Stimulated activated naive B cell treated with anti-CD40 and anti-IgM and Interleukin-4, amounts not matched to agents 10 μg/mL and 1 μg/mL and 100 μg/mL, for 72 hours (primary cell): Measurements from ENCODE around the gene BCAS3.
A peak's percentile ranks its signal among the peaks of the same experiment; 100 is the strongest.
"Not testable (repeated sequence)": the region's sequence is repeated elsewhere in the genome, so short reads cannot be mapped to it uniquely, and the experiment has no call there.

Experiments used
- ATAC-seq, 2 donors: fragments of 150-1000 bp; cut with Tn5 transposase; replicated peaks; 2 replicates each; pipeline ENCODE4 v1.10.0; 2021; ENCODE audit warnings: moderate library complexity in 1 of 2
- DNase-seq: peaks from one replicate; pipeline ENCODE4 v3.0.0; 2021
- H3K27ac Mint-ChIP-seq: one replicate; pipeline ENCODE4 v1.8.0; 2022; ENCODE audit warnings: mild to moderate bottlenecking, mixed read lengths
- H3K27me3 Mint-ChIP-seq, 2 donors: one replicate each; pipeline ENCODE4 v1.8.0; 2022; ENCODE audit warnings: mixed read lengths in 2 of 2
- H3K36me3 Mint-ChIP-seq, 2 donors: one replicate each; pipeline ENCODE4 v1.8.0; 2022; ENCODE audit warnings: mixed read lengths in 2 of 2, mild to moderate bottlenecking in 1 of 2
- H3K4me1 Mint-ChIP-seq, 2 donors: one replicate each; pipeline ENCODE4 v1.8.0; 2022; ENCODE audit warnings: mixed read lengths in 2 of 2, mild to moderate bottlenecking in 1 of 2
- H3K4me3 Mint-ChIP-seq, 2 donors: one replicate each; pipeline ENCODE4 v1.8.0; 2022; ENCODE audit warnings: mild to moderate bottlenecking in 2 of 2, mixed read lengths in 2 of 2, moderate library complexity in 1 of 2
- H3K9me3 Mint-ChIP-seq, 2 donors: one replicate each; pipeline ENCODE4 v1.8.0; 2022; ENCODE audit warnings: mixed read lengths in 2 of 2, mild to moderate bottlenecking in 1 of 2

The BCAS3 gene

GRCh38 chr17:61227866-61228265, 550.2 kb downstream of the BCAS3 start:
- Mint-ChIP-seq H3K27me3 (no peaks in the 10 kb centered on the region), H3K27ac (no peak overlapping the region), H3K4me1 (peaks cover under 1 to 1% of the 10 kb centered on the region in 2 donors), H3K4me3 (no peak overlapping the region), H3K36me3 (peaks cover 0 to 1% of the 10 kb centered on the region in 2 donors), H3K9me3 (no peaks in the 10 kb centered on the region)
- ATAC-seq: no peak
- no peak for DNase-seq

DNA sequence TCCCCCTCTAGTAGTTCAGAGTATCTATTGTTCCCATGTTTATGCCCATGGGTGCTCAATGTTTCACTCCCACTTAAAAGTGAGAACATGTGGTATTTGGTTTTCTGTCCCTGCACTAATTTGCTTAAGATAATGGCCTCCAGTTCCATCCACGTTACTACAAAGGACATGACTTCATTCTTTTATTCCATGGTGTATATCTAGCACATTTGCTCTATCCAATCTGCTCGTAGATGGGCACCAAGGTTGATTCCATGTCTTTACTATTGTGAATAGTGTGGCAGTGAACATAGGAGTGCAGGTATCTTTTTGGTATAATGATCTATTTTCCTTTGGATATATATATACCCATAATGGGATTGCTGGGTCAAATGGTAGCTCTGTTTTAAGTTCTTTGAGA, 552.8 kb downstream of the BCAS3 start:
- no peak overlapping the region for H3K27ac Mint-ChIP-seq
- no peaks in the 10 kb centered on the region for H3K36me3 Mint-ChIP-seq
- H3K4me1 Mint-ChIP-seq: peaks cover 2 to 6% of the 10 kb centered on the region in 2 donors
- DNase-seq: no peak
- H3K9me3 Mint-ChIP-seq: no peaks in the 10 kb centered on the region
- no peaks in the 10 kb centered on the region for H3K27me3 Mint-ChIP-seq
- ATAC-seq: no peak
- no peak overlapping the region for H3K4me3 Mint-ChIP-seq

DNA sequence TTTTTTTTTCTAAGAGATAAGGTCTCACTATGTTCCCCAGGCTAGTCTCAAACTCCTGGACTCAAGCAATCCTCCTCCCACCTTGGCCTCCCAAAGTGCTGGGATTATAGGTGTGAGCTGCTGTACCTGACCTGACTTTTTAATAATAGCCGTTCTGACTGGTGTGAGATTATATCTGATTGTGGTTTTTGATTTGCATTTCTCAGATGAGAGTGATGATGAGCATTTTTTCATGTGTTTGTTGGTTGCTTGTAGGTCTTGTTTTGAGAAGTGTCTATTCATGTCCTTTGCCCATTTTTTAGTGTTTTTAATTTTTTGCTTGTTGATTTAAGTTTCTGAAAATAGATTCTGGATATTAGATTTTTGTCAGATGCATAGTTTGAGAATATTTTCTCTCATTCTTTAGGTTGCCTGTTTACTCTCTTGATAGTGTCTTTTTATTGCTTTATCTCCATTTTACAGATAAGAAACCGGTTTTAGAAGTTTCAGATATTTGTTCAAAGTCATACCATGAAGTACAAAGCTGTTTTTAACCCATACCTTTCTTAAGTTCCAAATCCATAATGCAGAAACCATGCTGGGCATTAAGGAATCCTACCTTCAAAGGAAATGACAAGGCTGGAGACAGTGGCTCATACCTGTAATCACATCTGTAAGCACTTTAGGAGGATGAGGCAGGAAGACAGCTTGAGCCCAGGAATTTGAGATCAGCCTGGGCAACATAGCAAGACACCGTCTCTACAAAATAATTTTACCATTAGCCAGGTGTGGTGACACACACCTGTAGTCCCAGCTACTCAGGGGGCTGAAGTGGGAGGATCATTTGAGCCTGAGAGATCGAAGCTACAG, 553.5 kb downstream of the BCAS3 start:
- DNase-seq (no peak), ATAC-seq (no peak)
- H3K27me3 Mint-ChIP-seq: no peaks in the 10 kb centered on the region
- no peak overlapping the region for H3K4me3 Mint-ChIP-seq
- no peak overlapping the region for H3K27ac Mint-ChIP-seq
- H3K4me1 Mint-ChIP-seq: peaks cover 2 to 6% of the 10 kb centered on the region in 2 donors
- H3K36me3 Mint-ChIP-seq: no peaks in the 10 kb centered on the region
- H3K9me3 Mint-ChIP-seq: no peaks in the 10 kb centered on the region

- H3K27ac Mint-ChIP-seq: no peak overlapping the region
- peaks cover 0 to 4% of the 10 kb centered on the region in 2 donors for H3K36me3 Mint-ChIP-seq
- ATAC-seq: no peak
- no peak for DNase-seq
- H3K27me3 Mint-ChIP-seq: no peaks in the 10 kb centered on the region
- H3K4me1 Mint-ChIP-seq: peaks cover 2 to 6% of the 10 kb centered on the region in 2 donors
- no peak overlapping the region for H3K4me3 Mint-ChIP-seq
- peaks cover 0 to 3% of the 10 kb centered on the region in 2 donors for H3K9me3 Mint-ChIP-seq
Observed at GRCh38 chr17:61232871-61233270, 555.2 kb downstream of the BCAS3 start.

GRCh38 chr17:61233991-61234750, 556.5 kb downstream of the BCAS3 start:
- Mint-ChIP-seq H3K9me3 (peaks cover 0 to 3% of the 10 kb centered on the region in 2 donors), H3K4me3 (no peak overlapping the region), H3K27me3 (no peaks in the 10 kb centered on the region), H3K4me1 (peaks cover 2 to 6% of the 10 kb centered on the region in 2 donors), H3K36me3 (peaks cover 0 to 4% of the 10 kb centered on the region in 2 donors), H3K27ac (no peak overlapping the region)
- no peak for DNase-seq
- ATAC-seq: no peak

GRCh38 chr17:61235001-61235826, 557.6 kb downstream of the BCAS3 start:
- no peak for DNase-seq
- Mint-ChIP-seq H3K27me3 (no peaks in the 10 kb centered on the region), H3K4me1 (peaks cover 2 to 6% of the 10 kb centered on the region in 2 donors), H3K9me3 (peaks cover 0 to 3% of the 10 kb centered on the region in 2 donors), H3K27ac (no peak overlapping the region), H3K36me3 (peaks cover 0 to 4% of the 10 kb centered on the region in 2 donors), H3K4me3 (no peak overlapping the region)
- ATAC-seq: no peak

DNA sequence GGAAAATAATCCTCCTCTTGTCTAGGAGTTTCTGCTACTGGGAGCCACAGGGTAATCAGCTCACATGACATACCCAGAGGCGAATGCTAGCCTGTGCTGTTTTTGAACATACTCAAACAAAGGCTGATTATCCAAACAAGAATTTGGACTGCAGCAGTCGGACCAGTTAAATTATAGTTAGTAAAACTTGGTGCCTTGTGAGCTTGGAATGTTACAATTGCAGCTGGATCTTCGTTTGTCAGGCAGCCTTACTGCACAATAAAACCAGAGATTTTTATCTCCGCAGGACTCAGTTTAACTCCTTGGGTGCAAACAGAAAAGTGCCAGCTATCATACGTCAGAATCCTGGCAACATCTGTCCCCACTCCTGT, 558.2 kb downstream of the BCAS3 start:
- Mint-ChIP-seq H3K36me3 (peaks cover 0 to 4% of the 10 kb centered on the region in 2 donors), H3K4me3 (no peak overlapping the region), H3K9me3 (peaks cover 0 to 3% of the 10 kb centered on the region in 2 donors), H3K27ac (no peak overlapping the region), H3K4me1 (peaks cover 2 to 6% of the 10 kb centered on the region in 2 donors), H3K27me3 (no peaks in the 10 kb centered on the region)
- ATAC-seq: no peak
- no peak for DNase-seq

- ATAC-seq: no peak
- Mint-ChIP-seq H3K36me3 (peaks cover 0 to 4% of the 10 kb centered on the region in 2 donors), H3K9me3 (peaks cover 0 to 3% of the 10 kb centered on the region in 2 donors), H3K27ac (no peak overlapping the region), H3K4me3 (no peak overlapping the region), H3K4me1 (peaks cover 2 to 6% of the 10 kb centered on the region in 2 donors), H3K27me3 (no peaks in the 10 kb centered on the region)
- DNase-seq: no peak
Observed at GRCh38 chr17:61237275-61237674, 559.6 kb downstream of the BCAS3 start.

GRCh38 chr17:61238455-61238933, 560.8 kb downstream of the BCAS3 start:
- H3K4me1 Mint-ChIP-seq: peaks cover 2 to 6% of the 10 kb centered on the region in 2 donors

DNA sequence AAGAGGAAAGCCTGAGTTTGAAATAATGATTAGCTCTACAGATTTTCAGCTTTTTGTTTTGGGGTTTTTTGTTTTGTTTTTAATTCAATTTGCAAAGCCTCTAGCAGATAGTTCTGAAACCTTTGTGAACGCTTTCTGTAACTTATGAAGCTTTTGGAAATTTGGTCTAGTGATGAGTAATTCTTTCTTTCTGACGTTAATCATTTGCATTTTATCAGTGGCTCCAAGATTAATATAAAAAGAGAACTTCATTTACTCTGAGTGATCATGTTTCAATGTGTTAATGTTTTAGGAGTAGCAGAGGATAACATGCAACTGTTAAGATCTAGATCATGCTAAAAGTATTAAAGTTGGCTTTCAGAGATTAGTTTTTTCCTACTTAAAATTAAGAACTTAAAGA, 561.7 kb downstream of the BCAS3 start:
- Mint-ChIP-seq H3K4me3 (no peak overlapping the region), H3K4me1 (peaks cover 0 to under 1% of the 10 kb centered on the region in 2 donors), H3K27me3 (no peaks in the 10 kb centered on the region), H3K36me3 (peaks cover 0 to 4% of the 10 kb centered on the region in 2 donors), H3K9me3 (peaks cover 0 to 4% of the 10 kb centered on the region in 2 donors), H3K27ac (no peak overlapping the region)
- no peak for ATAC-seq
- DNase-seq: no peak

More at GRCh38 chr17:61238455-61238933, 560.8 kb downstream of the BCAS3 start:
- Mint-ChIP-seq H3K36me3 (peaks cover 0 to 4% of the 10 kb centered on the region in 2 donors), H3K4me3 (no peak overlapping the region), H3K27me3 (no peaks in the 10 kb centered on the region), H3K9me3 (peaks cover 0 to 4% of the 10 kb centered on the region in 2 donors), H3K27ac (no peak overlapping the region)
- ATAC-seq (no peak), DNase-seq (no peak)

- H3K36me3 Mint-ChIP-seq: peaks cover 0 to 4% of the 10 kb centered on the region in 2 donors
- H3K9me3 Mint-ChIP-seq: peaks cover 0 to 5% of the 10 kb centered on the region in 2 donors
- H3K4me3 Mint-ChIP-seq: no peak overlapping the region
- DNase-seq (no peak), ATAC-seq (no peak)
- no peaks in the 10 kb centered on the region for H3K27me3 Mint-ChIP-seq
- H3K4me1 Mint-ChIP-seq: no peaks in the 10 kb centered on the region
- no peak overlapping the region for H3K27ac Mint-ChIP-seq
Observed at GRCh38 chr17:61239953-61240352, 562.3 kb downstream of the BCAS3 start.

- H3K9me3 Mint-ChIP-seq: peaks cover 0 to 5% of the 10 kb centered on the region in 2 donors
- H3K4me1 Mint-ChIP-seq: no peaks in the 10 kb centered on the region
- H3K36me3 Mint-ChIP-seq: peaks cover 0 to 4% of the 10 kb centered on the region in 2 donors
- no peak for ATAC-seq
- no peak overlapping the region for H3K27ac Mint-ChIP-seq
- no peak overlapping the region for H3K4me3 Mint-ChIP-seq
- no peak for DNase-seq
- no peaks in the 10 kb centered on the region for H3K27me3 Mint-ChIP-seq
Observed at GRCh38 chr17:61240851-61241468, 563.3 kb downstream of the BCAS3 start.

- DNase-seq (peak; percentile 3), ATAC-seq (peak; percentile 38 to 44)
- H3K27ac Mint-ChIP-seq, H3K27me3 Mint-ChIP-seq, H3K4me3 Mint-ChIP-seq, H3K36me3 Mint-ChIP-seq, H3K9me3 Mint-ChIP-seq, H3K4me1 Mint-ChIP-seq: not testable (repeated sequence)
Observed at GRCh38 chr17:61244988-61245387, 567.3 kb downstream of the BCAS3 start.
